HG03342 (cell line): ENCODE data around the gene CRK.
"Not testable (repeated sequence)": the region's sequence is repeated elsewhere in the genome, so short reads cannot be mapped to it uniquely, and the experiment has no call there.

ENCODE experiments used
- ATAC-seq: cut with Tn5 transposase; IDR thresholded peaks from one replicate; pipeline ENCODE4 v1.9.1; 2021; ENCODE audit warnings: mild to moderate bottlenecking, moderate library complexity; ENCODE audit not compliant: unreplicated experiment

CRK gene

GRCh38 chr17:1469231-1469852 lies 13.3 kb upstream of the CRK start:
- ATAC-seq, result no peak

GRCh38 chr17:1467898-1468492 lies 12.0 kb upstream of the CRK start:
- ATAC-seq, result no peak

DNA sequence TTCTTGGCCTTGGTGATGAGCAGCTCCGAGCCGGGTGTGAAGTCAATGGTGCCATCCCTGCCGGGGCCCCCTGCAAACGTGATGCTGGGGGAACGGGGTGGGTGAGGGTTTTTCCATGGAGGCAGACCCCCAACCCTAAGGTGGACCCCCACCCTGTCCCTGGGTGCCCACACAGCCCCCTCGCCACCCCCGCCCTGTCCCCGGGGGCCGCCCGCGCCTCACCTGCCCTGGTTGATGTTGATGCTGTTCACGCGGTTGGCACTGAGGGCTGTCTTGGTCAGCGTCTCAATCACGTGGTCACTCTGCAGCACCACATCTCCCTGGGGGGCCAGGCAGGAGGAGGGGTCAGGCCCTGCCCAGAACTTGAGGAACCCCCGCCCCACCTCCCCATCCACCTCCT lies 11.2 kb upstream of the CRK start:
- no peak for ATAC-seq

GRCh38 chr17:1464186-1464585 lies 8.2 kb upstream of the CRK start:
- no peak for ATAC-seq

DNA sequence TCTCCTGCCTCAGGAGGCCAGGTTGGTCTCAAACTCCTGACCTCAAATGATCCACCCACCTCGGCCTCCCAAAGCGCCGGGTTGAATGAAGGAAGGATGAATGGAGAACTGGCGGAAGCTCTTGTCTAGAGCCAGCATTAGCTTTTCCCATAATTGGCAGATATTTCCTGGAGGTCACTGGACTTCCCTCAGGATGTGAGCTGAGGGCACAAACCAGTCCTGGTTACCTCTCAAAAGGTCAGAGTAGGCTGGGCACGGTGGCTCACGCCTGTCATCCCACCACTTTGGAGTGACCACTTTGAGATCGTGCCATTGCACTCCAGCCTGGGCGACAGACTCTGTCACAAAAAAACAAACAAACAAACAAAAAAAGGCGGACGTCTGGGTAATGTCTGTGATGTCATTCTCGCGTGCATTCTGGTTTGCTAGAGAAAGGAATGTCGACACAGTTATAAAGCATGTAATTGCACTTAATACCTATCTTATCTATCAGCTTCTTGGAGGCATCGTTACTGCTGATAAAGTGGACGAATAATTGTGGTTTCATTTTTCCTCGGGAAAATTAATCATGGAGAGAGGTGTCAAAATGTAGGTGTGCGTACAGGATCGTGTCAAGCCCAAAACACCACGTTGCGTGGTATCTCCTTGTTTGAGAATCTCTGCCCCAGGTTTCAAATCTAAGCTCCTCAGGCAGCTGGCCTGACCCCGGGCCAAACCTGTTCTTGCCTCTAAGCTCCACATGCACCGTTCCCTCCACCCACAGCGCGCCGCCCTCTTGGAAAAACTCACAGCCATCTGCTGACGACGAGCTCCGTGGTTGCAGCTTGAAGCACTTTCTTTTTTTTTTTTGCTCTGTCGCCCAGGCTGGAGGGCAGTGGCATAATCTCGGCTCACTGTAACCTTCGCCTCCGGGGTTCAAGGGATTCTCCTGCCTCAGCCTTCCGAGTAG lies 6.4 kb upstream of the CRK start:
- no peak for ATAC-seq

DNA sequence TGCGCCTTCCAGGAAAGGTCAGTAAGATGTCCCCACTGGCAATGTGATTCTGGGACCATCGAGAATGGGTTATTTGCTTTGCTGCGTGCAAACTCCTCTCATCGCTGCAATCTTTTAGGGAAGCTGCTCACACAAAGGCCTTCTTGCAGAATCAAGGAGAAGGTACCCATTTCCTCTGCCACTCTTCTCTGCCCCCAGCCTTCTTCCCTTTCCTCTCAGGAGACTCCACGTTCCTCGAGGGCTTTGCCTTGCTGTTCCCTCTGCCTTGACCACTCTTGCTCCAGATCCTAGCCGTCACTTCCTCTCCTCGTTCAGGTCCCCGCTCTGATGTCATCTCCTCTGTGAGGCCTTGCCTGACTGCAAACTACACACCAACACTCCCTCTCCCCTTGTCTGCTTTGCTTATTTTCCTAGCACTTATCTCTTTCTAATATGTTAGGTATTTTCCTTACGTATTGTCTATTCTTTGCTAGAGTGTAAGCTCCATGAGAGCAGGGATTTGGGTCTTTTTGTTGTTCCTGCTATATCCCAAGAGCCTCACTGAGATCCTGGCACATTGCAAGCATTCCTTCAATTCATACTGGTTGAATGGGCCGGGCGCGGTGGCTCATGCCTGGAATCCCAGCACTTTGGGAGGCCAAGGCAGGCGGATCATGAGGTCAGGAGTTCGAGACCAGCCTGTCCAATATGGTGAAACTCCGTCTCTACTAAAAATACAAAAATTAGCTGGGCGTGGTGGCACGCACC lies 5.3 kb upstream of the CRK start:
- no peak for ATAC-seq

- no peak for ATAC-seq
Measured at GRCh38 chr17:1460233-1460632, 4.2 kb upstream of the CRK start.

- ATAC-seq, result peak; percentile 24
Measured at GRCh38 chr17:1455291-1455796, 688 bp downstream of the CRK start.

DNA sequence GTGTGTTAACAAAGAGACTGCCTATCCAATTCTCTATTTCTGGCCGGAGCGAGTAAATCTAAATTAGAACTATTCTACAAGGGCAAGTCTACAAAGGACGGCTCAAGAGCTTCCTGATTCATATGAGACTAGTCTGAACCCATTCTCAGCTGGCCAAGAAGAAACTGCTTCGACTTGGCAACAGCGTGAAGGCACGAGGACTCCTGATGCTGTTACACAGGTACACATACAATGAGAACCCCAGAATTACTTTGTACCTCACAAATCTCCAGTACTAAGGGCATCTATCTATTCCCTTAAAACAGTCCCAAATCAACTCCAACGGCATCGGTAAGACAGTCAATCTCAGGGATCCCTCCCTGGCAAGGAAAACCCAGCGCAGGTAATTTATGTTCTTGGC lies 1.5 kb downstream of the CRK start:
- no peak for ATAC-seq

GRCh38 chr17:1453694-1454093 lies 2.3 kb downstream of the CRK start:
- ATAC-seq, result not testable (repeated sequence)

DNA sequence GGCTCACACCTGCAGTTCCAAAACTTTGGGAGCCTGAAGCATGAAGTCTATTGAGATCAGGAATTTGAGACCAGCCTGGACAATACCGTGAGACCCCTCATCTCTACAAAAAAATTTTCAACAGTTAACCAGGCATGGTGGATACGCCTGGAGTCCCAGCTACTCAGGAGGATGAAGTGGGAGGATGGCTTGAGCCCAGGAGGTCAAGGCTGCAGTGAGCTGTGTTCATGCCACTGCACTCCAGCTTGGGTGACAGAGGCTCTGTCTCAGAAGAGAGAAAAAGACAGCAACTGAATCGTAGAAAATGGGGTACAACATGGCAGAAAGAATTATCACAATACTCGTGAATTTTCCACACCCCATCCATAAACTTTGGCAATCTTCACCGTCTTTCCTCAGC lies 3.2 kb downstream of the CRK start:
- ATAC-seq, result no peak

GRCh38 chr17:1450261-1450660 lies 5.8 kb downstream of the CRK start:
- not testable (repeated sequence) for ATAC-seq

- ATAC-seq, result no peak
Measured at GRCh38 chr17:1449412-1449967, 6.5 kb downstream of the CRK start.

GRCh38 chr17:1447052-1447451 lies 9.0 kb downstream of the CRK start:
- no peak for ATAC-seq

DNA sequence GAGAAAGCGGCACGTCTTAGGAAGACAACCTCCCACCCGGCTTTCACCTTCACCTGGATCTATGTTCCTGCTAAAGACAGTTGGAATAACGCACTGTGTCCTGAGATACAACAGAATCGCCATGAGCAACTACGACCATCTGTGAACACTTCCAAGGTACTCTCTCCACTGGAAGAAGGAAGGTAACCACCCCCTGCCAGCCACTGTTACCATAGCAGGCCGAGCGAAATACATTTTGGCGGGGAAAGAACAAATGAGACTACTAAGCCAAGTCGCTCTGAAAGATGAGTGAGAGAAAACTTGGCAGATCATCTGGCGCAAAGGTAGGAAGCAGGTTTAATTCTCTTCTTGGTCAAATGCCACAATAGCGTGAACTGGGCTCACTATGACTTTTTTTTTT lies 9.8 kb downstream of the CRK start:
- ATAC-seq, result no peak

- ATAC-seq, result not testable (repeated sequence)
Measured at GRCh38 chr17:1445695-1446094, 10.3 kb downstream of the CRK start.

GRCh38 chr17:1442721-1443120 lies 13.3 kb downstream of the CRK start:
- ATAC-seq, result not testable (repeated sequence)

DNA sequence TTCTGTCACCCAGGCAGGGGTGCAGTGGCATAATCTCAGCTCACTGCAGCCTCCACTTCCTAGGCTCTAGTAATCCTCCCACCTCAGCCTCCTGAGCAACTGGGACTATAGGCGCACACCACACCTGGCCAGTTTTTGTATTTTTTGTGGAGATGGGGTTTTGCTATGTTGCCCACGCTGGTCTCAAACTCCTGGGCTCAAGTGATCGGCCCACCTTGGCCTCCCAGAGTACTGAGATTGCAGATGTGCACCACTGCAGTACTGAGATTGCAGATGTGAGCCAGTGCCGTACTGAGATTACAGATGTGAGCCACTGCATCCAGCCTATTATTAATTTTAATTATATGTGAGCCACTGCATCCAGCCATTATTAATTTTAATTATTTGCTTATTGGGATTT lies 13.8 kb downstream of the CRK start:
- ATAC-seq, result no peak

DNA sequence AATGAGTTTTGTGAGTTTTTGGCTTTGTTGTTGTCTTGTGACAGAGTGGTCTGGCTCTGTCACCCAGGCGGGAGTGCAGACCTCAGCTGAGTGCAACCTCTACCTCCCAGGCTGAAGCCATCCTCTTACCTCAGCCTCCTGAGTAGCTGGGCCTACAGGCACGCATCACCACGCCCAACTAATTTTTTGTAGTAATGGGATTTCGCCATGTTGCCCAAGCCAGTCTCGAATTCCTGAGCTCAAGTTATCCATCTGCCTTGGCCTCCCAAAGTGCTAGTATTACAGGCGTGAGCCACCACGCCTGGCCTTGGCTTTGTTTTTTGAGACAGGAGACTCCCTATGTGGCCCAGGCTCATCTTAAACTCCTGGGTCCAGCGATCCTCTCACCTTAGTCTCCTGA lies 15.1 kb downstream of the CRK start:
- no peak for ATAC-seq

DNA sequence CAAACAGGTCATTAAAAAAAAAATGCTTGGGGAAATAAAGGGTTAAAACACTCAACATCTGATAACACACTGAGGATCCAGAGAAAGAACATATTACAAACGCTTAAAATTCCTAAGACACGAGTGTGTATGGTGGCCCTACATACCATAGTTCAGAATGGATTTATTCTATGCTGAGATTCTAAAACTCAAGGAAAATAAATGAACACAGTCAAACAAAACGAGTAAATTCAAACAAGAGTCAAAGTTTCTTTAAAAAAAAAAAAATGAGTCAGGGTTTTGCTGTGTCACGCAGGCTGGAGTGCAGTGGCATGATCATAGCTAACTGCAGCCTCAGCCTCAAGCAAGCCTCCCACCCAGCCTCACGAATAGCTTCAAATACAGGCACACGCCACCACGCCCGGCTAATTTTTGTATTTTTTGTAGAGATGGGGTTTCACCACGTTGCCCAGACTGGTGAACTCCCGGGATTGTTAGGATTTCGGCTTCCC lies 17.4 kb downstream of the CRK start:
- ATAC-seq, result no peak

- ATAC-seq, result no peak
Measured at GRCh38 chr17:1435326-1435725, 20.7 kb downstream of the CRK start.
